H1 (cell line): ENCODE data around the gene GABARAPL1. TPM values are rescaled to one million over a fixed set of nuclear protein-coding genes. Genes with fewer than 3 reads are reported as not detected.

Experiments
- CTCF ChIA-PET: fragments of 300-600 bp; sonication (Branson Sonifier 250); formaldehyde crosslinking; loops from one replicate; lab custom pipeline; 2021; ENCODE audit not compliant: partially characterized antibody; lab: Charles Lee
- POLR2A ChIA-PET: fragments of 300-600 bp; sonication (Branson Sonifier 250); formaldehyde crosslinking; loops from one replicate; lab custom pipeline; 2021; ENCODE audit warnings: inconsistent platforms; ENCODE audit not compliant: partially characterized antibody; lab: Charles Lee
- DNase-seq, 2 experiments: peaks; one replicate each; pipeline versions ENCODE4 v3.0.0 to v3.0.0-alpha.2; 2010 to 2022; ENCODE audit warnings: low spot score in 2 of 2, low read depth in 1 of 2, mixed read lengths in 1 of 2
- FAIRE-seq: peaks from 2 replicates; lab custom pipeline; 2011; peaks lifted over from hg19 to GRCh38; lab: Jason Lieb, UNC
- H2AFZ ChIP-seq: 2 replicates; pipeline ENCODE4 v1.8.1; 2012; ENCODE audit warnings: low read length, inconsistent platforms
- H2AK5ac ChIP-seq: 2 replicates; pipeline ENCODE4 v1.6.1; 2013; ENCODE audit warnings: low read depth, low read length
- H2BK120ac ChIP-seq: replicated peaks from 2 replicates; pipeline ENCODE3; 2013; ENCODE audit warnings: low read depth, low read length, inconsistent platforms
- H2BK12ac ChIP-seq: 2 replicates; pipeline ENCODE4 v1.6.1; 2013; ENCODE audit warnings: low read depth, low read length
- H2BK15ac ChIP-seq: 2 replicates; pipeline ENCODE4 v1.6.1; 2013; ENCODE audit warnings: low read length
- H2BK20ac ChIP-seq: 2 replicates; pipeline ENCODE4 v1.6.1; 2013; ENCODE audit warnings: low read length
- H2BK5ac ChIP-seq: 2 replicates; pipeline ENCODE4 v1.6.1; 2013; ENCODE audit warnings: low read depth, low read length
- H3K14ac ChIP-seq: 2 replicates; pipeline ENCODE4 v1.6.1; 2013; ENCODE audit warnings: inconsistent platforms; ENCODE audit not compliant: insufficient read length
- H3K18ac ChIP-seq: 2 replicates; pipeline ENCODE4 v1.6.1; 2013; ENCODE audit warnings: low read length; ENCODE audit errors: extremely low read depth
- H3K23ac ChIP-seq: 2 replicates; pipeline ENCODE4 v1.6.1; 2013; ENCODE audit warnings: inconsistent platforms; ENCODE audit not compliant: insufficient read length
- H3K23me2 ChIP-seq: 2 replicates; pipeline ENCODE4 v1.6.1; 2013; ENCODE audit warnings: low read depth, low read length
- H3K27ac ChIP-seq: 2 replicates; pipeline ENCODE4 v1.6.1; 2011; ENCODE audit warnings: low read depth, low read length, inconsistent platforms
- H3K27me3 ChIP-seq, 4 experiments: replicated peaks in 1 of 4; 1 replicate in 1 of 4; 2 replicates in 3 of 4; pipeline versions ENCODE4 v1.6.1 to v1.8.1; 2011 to 2013; ENCODE audit warnings: low read length in 3 of 4, mild to moderate bottlenecking in 3 of 4, inconsistent platforms in 2 of 4, mixed read lengths in 2 of 4, moderate library complexity in 1 of 4; ENCODE audit not compliant: control insufficient read depth in 3 of 4, insufficient read depth in 3 of 4; ENCODE audit errors: extremely low read depth in 1 of 4
- H3K36me3 ChIP-seq, 4 experiments: 2 replicates each; pipeline versions ENCODE4 v1.6.1 to v1.8.1; 2011 to 2013; ENCODE audit warnings: mild to moderate bottlenecking in 4 of 4, low read length in 3 of 4, moderate library complexity in 2 of 4, control low read depth in 1 of 4, inconsistent platforms in 1 of 4; ENCODE audit not compliant: insufficient read depth in 4 of 4, control insufficient read depth in 2 of 4
- H3K4ac ChIP-seq: replicated peaks from 2 replicates; pipeline ENCODE3; 2013; ENCODE audit warnings: low read length, low read depth, mixed read lengths, inconsistent platforms; ENCODE audit not compliant: insufficient read length
- H3K4me1 ChIP-seq, 4 experiments: replicated peaks in 1 of 4; 1 replicate in 1 of 4; 2 replicates in 3 of 4; pipeline versions ENCODE4 v1.6.1 to v1.8.1; 2011 to 2013; ENCODE audit warnings: low read length in 3 of 4, inconsistent platforms in 2 of 4, mixed read lengths in 1 of 4; ENCODE audit not compliant: insufficient read depth in 4 of 4, control insufficient read depth in 3 of 4
- H3K4me2 ChIP-seq, 2 experiments: 2 replicates each; pipeline versions ENCODE4 v1.6.1 to v1.8.1; 2011 to 2013; ENCODE audit warnings: low read depth in 2 of 2, low read length in 2 of 2, control low read depth in 1 of 2, inconsistent platforms in 1 of 2, mild to moderate bottlenecking in 1 of 2; ENCODE audit not compliant: insufficient read depth in 1 of 2
- H3K4me3 ChIP-seq, 4 experiments: fragments of 200-600, 300-600 bp in 1 of 4; sonication (generic), shearing (Covaris generic), sonication (Bioruptor Twin) in 1 of 4; 2 replicates each; pipeline versions ENCODE4 v1.5.1 to v1.8.1; 2011 to 2016; ENCODE audit warnings: low read length in 4 of 4, low read depth in 3 of 4, control low read depth in 2 of 4, inconsistent platforms in 2 of 4, mild to moderate bottlenecking in 2 of 4, mixed read lengths in 1 of 4, moderate library complexity in 1 of 4; ENCODE audit not compliant: insufficient read depth in 2 of 4; ENCODE audit errors: extremely low read depth in 1 of 4
- H3K56ac ChIP-seq: replicated peaks from 2 replicates; pipeline ENCODE3; 2013; ENCODE audit warnings: low read depth, mild to moderate bottlenecking, mixed read lengths, low read length, inconsistent platforms; ENCODE audit not compliant: insufficient read length
- H3K79me1 ChIP-seq: 2 replicates; pipeline ENCODE4 v1.6.1; 2013; ENCODE audit warnings: low read depth, low read length, control low read depth
- H3K79me2 ChIP-seq, 2 experiments: 2 replicates each; pipeline versions ENCODE4 v1.6.1 to v1.8.1; 2012 to 2013; ENCODE audit warnings: low read length in 2 of 2, mild to moderate bottlenecking in 2 of 2, inconsistent platforms in 1 of 2; ENCODE audit not compliant: insufficient read depth in 2 of 2, control insufficient read depth in 1 of 2
- H3K9ac ChIP-seq, 4 experiments: replicated peaks in 1 of 4; 1 replicate in 1 of 4; 2 replicates in 3 of 4; pipeline versions ENCODE4 v1.6.1 to v1.8.1; 2011 to 2013; ENCODE audit warnings: low read depth in 3 of 4, low read length in 3 of 4, control low read depth in 2 of 4, mild to moderate bottlenecking in 2 of 4, moderate library complexity in 2 of 4, inconsistent platforms in 1 of 4; ENCODE audit errors: extremely low read depth in 1 of 4
- H3K9me3 ChIP-seq, 2 experiments: 2 replicates each; pipeline versions ENCODE4 v1.6.1 to v1.8.1; 2012 to 2013; ENCODE audit warnings: mild to moderate bottlenecking in 2 of 2, moderate library complexity in 2 of 2, control low read depth in 1 of 2, inconsistent platforms in 1 of 2, low read depth in 1 of 2, low read length in 1 of 2, mixed read lengths in 1 of 2; ENCODE audit not compliant: insufficient read depth in 2 of 2
- H4K20me1 ChIP-seq, 2 experiments: replicated peaks in 1 of 2; 2 replicates each; pipeline versions ENCODE3 to v1.8.1; 2011 to 2013; ENCODE audit warnings: inconsistent platforms in 2 of 2, low read length in 2 of 2, mild to moderate bottlenecking in 1 of 2; ENCODE audit not compliant: insufficient read depth in 2 of 2, control insufficient read depth in 1 of 2
- H4K5ac ChIP-seq: 2 replicates; pipeline ENCODE4 v1.6.1; 2013; ENCODE audit warnings: low read length, low read depth, mixed read lengths, inconsistent platforms; ENCODE audit not compliant: insufficient read length
- H4K8ac ChIP-seq: 2 replicates; pipeline ENCODE4 v1.8.0; 2013; ENCODE audit warnings: mild to moderate bottlenecking, moderate library complexity, low read length, inconsistent platforms; ENCODE audit not compliant: insufficient read depth; ENCODE audit errors: extremely low read depth
- H4K91ac ChIP-seq: replicated peaks from 2 replicates; pipeline ENCODE3; 2013; ENCODE audit warnings: low read length, mixed read lengths, inconsistent platforms; ENCODE audit not compliant: insufficient read length
- BACH1 ChIP-seq: IDR thresholded peaks from 2 replicates; pipeline ENCODE4 v1.6.1; 2012; ENCODE audit warnings: low read length, improper control_type of control experiment
- BRCA1 ChIP-seq: IDR thresholded peaks from 2 replicates; pipeline ENCODE4 v1.6.1; 2012; ENCODE audit warnings: low read depth, low read length, improper control_type of control experiment
- CREB1 ChIP-seq: IDR thresholded peaks from 2 replicates; pipeline ENCODE4 v1.6.1; 2012; ENCODE audit warnings: inconsistent platforms
- E2F6 ChIP-seq: IDR thresholded peaks from 2 replicates; pipeline ENCODE4 v1.6.1; 2012; ENCODE audit warnings: inconsistent platforms
- HDAC2 ChIP-seq, 2 experiments: fragments of 300-600 bp in 1 of 2; sonication (generic) in 1 of 2; IDR thresholded peaks; 2 replicates each; pipeline ENCODE4 v1.6.1; 2011 to 2012; ENCODE audit warnings: low read depth in 2 of 2, low read length in 2 of 2, mild to moderate bottlenecking in 2 of 2, moderate library complexity in 2 of 2, borderline replicate concordance in 1 of 2, inconsistent platforms in 1 of 2
- POLR2A ChIP-seq, 2 experiments: IDR thresholded peaks; 1 replicate in 1 of 2; 2 replicates in 1 of 2; pipeline ENCODE4 v1.6.1; 2011; ENCODE audit warnings: low read depth in 2 of 2, low read length in 2 of 2, mild to moderate bottlenecking in 2 of 2; ENCODE audit errors: control extremely low read depth in 1 of 2
- RAD21 ChIP-seq, 2 experiments: IDR thresholded peaks in 1 of 2; conservative IDR thresholded peaks in 1 of 2; 2 replicates each; pipeline ENCODE4 v1.6.1; 2011; ENCODE audit warnings: low read depth in 2 of 2, low read length in 2 of 2, improper control_type of control experiment in 1 of 2, inconsistent platforms in 1 of 2, mild to moderate bottlenecking in 1 of 2, moderate library complexity in 1 of 2
- SIRT6 ChIP-seq: IDR thresholded peaks from one replicate; pipeline ENCODE4 v1.7.1; 2012; ENCODE audit warnings: low read length, inconsistent platforms
- SP1 ChIP-seq: IDR thresholded peaks from 2 replicates; pipeline ENCODE4 v1.6.1; 2011; ENCODE audit warnings: low read depth, low read length
- TAF7 ChIP-seq: optimal IDR thresholded peaks from 2 replicates; pipeline ENCODE3; 2011; ENCODE audit warnings: low read depth, mild to moderate bottlenecking, inconsistent platforms, low read length, moderate library complexity, borderline replicate concordance
- USF2 ChIP-seq: IDR thresholded peaks from 2 replicates; pipeline ENCODE4 v1.6.1; 2011; ENCODE audit warnings: low read length, improper control_type of control experiment
- WGBS, 2 experiments: shearing (Covaris generic) in 1 of 2; methylation state at CpG; one replicate each; pipeline versions ENCODE4 v1.1.6 to v1.1.7; 2013 to 2015; ENCODE audit warnings: low lambda C conversion rate in 2 of 2, mixed read lengths in 2 of 2, inconsistent platforms in 1 of 2, low coverage in 1 of 2, missing lambda C conversion rate in 1 of 2; ENCODE audit not compliant: insufficient replicate concordance in 2 of 2, insufficient coverage in 1 of 2, insufficient read length in 1 of 2; ENCODE audit errors: extremely low coverage in 1 of 2, missing lambda C conversion rate in 1 of 2; 5-methylcytosine and 5-hydroxymethylcytosine counted together
- polyA plus RNA-seq, 7 experiments: library from polyadenylated mRNA; depleted of rRNA in 3 of 7; stranded (reverse) in 5 of 7; unstranded in 2 of 7; fragments of >200 nt in 5 of 7; fragments of 200-250 nt in 2 of 7; gene quantifications; 1 replicate in 5 of 7; 2 replicates in 1 of 7; 4 replicates in 1 of 7; pipeline versions ENCODE4 v1.2.1 to v1.2.3, GENCODE V29; 2011 to 2013; ENCODE audit warnings: missing spikeins in 2 of 7, mixed read lengths in 2 of 7
- total RNA-seq: library from RNA; stranded (reverse); fragmentation: NEBNext Ultra II Directional; extraction: Animal tissue kit (Norgen Biotek cat#: 25700); gene quantifications from 2 replicates; pipeline ENCODE4 v1.2.1, GENCODE V29; 2021

Gene GABARAPL1
- total and polyA plus RNA-seq, 2 of the 8 experiments (the other 6 are each of a cell fraction or from before 2014, with no cell fraction given), result 56.1 to 87.9 TPM

GRCh38 chr12:10214895-10215267, 2.2 kb downstream of the GABARAPL1 start:
- Histone ChIP-seq H2BK20ac (no peak overlapping the region), H3K9ac (no peak overlapping the region; a peak in 1 of 7 replicates), H4K20me1 (no peaks in the 10 kb centered on the region), H2BK120ac (no peak overlapping the region), H2AK5ac (no peak overlapping the region), H3K79me2 (peaks cover 0 to 38% of the 10 kb centered on the region in 2 experiments; a peak in 3 of 4 replicates), H3K18ac (no peak overlapping the region), H3K79me1 (peaks cover 2% of the 10 kb centered on the region; the same call in 1 of the 2 replicates), H3K4me2 (peak overlapping the region; percentile 72 to 94), H3K36me3 (peaks cover 0 to 8% (median 3%) of the 10 kb centered on the region in 4 experiments; a peak in 6 of 8 replicates), H3K23ac (no peak overlapping the region), H3K4me1 (peaks cover 0 to 10% (median 3%) of the 10 kb centered on the region in 4 experiments; a peak in 5 of 7 replicates), H3K23me2 (peaks cover 8% of the 10 kb centered on the region), H3K9me3 (no peaks in the 10 kb centered on the region), H3K27ac (no peak overlapping the region), H4K5ac (no peak overlapping the region), H4K8ac (no peak overlapping the region), H2BK15ac (no peak overlapping the region), H3K4ac (no peak overlapping the region), H3K4me3 (peak overlapping the region in 2 of 4 experiments; percentile 66 to 97; a peak in 5 of 8 replicates), H3K14ac (no peak overlapping the region), H2BK12ac (no peak overlapping the region), H3K56ac (no peak overlapping the region)
- 86% methylated on average over 3 of the region's 3 CpGs; no CpG with 5 or more reads in 1 of the 2 experiments for WGBS, 2 experiments
- CTCF ChIA-PET, result interaction anchor here (1.5 to 2.2 kb wide), 2 partner anchors 21 to 62 kb away, joined by 7 to 8 read pairs; no protein-coding TSS in a partner anchor
- FAIRE-seq, result no peak
- POLR2A ChIA-PET, result interaction anchor here (1.2 to 3.1 kb wide), 3 partner anchors 9 to 503 kb away, joined by 3 to 14 read pairs (median 13); no protein-coding TSS in a partner anchor
- TF ChIP-seq SIRT6 (no peak), RAD21 (IDR thresholded peaks at IDR 0.05 in 1 of 2, conservative IDR thresholded peaks at IDR 0.05 in 1 of 2; ENCODE audit: low read depth in 2 of 2, low read length in 2 of 2) (no peak), TAF7 (no peak), HDAC2 (IDR thresholded peaks at IDR 0.05; ENCODE audit: borderline replicate concordance in 1 of 2, low read depth in 2 of 2, low read length in 2 of 2) (no peak), E2F6 (no peak), BRCA1 (no peak), CREB1 (no peak), POLR2A (IDR thresholded peaks at IDR 0.05; ENCODE audit: control extremely low read depth in 1 of 2, low read depth in 2 of 2, low read length in 2 of 2) (no peak), USF2 (no peak), SP1 (no peak), BACH1 (no peak)
- TF ChIP-seq, all 59 proteins: peak for 0
- Histone ChIP-seq H3K27me3 (no peaks in the 10 kb centered on the region), H2BK5ac (no peak overlapping the region), H2AFZ (no peak overlapping the region), H4K91ac (no peak overlapping the region)
- no peak for DNase-seq
